NB4 (cell line): ENCODE measurements around the gene HELLS.
A peak's percentile ranks its signal among the peaks of the same experiment; 100 is the strongest.

Source experiments
- MYC ChIP-seq: IDR thresholded peaks from 2 replicates; pipeline ENCODE4 v1.6.1; 2011; ENCODE audit warnings: low read depth, low read length
- POLR2A ChIP-seq: IDR thresholded peaks from 2 replicates; pipeline ENCODE4 v1.6.1; 2011; ENCODE audit warnings: mild to moderate bottlenecking; ENCODE audit not compliant: insufficient read length; ENCODE audit errors: extremely low read depth
- TF ChIP-seq, protein P1 (sequence below): IDR thresholded peaks from one replicate; pipeline ENCODE4 v1.5.1; 2012; ENCODE audit warnings: low read depth, low read length
- TF ChIP-seq, protein P2 (sequence below): IDR thresholded peaks from 2 replicates; pipeline ENCODE4 v1.6.1; 2011; ENCODE audit warnings: low read depth, low read length

DNA sequence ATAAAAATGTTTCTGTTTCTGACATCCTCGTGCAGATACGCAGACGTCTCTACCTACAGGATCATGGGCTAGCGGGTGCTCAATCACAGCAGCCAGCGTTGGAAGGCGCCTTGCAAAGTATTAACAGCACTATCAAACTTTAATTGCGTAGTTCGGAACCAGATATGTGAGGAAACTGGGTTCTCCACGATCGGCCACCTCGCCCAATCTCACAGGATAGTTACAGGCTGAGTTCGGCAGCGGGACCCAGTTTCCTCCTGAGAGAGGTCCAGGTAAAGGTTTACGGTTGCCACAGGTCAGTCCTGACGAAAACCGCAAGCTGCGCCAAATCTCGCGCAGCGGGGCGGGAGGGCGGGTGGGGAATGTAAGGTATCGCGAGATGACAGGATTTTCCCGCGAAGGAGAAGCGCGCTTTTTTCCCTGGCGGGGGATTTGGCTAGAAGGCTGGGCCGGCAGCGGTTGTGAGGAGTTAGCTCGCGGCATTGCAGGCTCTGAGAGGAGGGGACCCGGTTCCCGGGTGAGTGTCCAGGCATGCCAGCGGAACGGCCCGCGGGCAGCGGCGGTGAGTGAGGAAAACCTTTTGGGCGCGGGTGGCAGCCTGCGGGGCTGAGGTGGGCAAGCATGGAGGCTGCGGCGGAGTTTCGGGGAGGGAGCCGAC lies at the start of gene HELLS:
- TF ChIP-seq POLR2A (peak; percentile 78), MYC (peak; percentile 73)
- TF ChIP-seq, protein P1, sequence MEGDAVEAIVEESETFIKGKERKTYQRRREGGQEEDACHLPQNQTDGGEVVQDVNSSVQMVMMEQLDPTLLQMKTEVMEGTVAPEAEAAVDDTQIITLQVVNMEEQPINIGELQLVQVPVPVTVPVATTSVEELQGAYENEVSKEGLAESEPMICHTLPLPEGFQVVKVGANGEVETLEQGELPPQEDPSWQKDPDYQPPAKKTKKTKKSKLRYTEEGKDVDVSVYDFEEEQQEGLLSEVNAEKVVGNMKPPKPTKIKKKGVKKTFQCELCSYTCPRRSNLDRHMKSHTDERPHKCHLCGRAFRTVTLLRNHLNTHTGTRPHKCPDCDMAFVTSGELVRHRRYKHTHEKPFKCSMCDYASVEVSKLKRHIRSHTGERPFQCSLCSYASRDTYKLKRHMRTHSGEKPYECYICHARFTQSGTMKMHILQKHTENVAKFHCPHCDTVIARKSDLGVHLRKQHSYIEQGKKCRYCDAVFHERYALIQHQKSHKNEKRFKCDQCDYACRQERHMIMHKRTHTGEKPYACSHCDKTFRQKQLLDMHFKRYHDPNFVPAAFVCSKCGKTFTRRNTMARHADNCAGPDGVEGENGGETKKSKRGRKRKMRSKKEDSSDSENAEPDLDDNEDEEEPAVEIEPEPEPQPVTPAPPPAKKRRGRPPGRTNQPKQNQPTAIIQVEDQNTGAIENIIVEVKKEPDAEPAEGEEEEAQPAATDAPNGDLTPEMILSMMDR = no peak
- TF ChIP-seq, protein P2, sequence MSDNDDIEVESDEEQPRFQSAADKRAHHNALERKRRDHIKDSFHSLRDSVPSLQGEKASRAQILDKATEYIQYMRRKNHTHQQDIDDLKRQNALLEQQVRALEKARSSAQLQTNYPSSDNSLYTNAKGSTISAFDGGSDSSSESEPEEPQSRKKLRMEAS = peak; percentile 50; the same call in 1 of the 2 replicates
